ENCODE measurements around the gene CSNK1A1L.

Gene CSNK1A1L

GRCh38 chr13:37106642-37107041, 1.2 kb upstream of the CSNK1A1L start:
- FAIRE-seq: no peak

- FAIRE-seq: no peak
Measured at GRCh38 chr13:37102896-37103295, 2.6 kb downstream of the CSNK1A1L start.

GRCh38 chr13:37101201-37101600, 4.3 kb downstream of the CSNK1A1L start:
- no peak for FAIRE-seq

- no peak for FAIRE-seq
Measured at GRCh38 chr13:37100731-37101130, 4.7 kb downstream of the CSNK1A1L start.

- FAIRE-seq: no peak
Measured at GRCh38 chr13:37097076-37097475, 8.4 kb downstream of the CSNK1A1L start.

GRCh38 chr13:37094840-37095239, 10.6 kb downstream of the CSNK1A1L start:
- FAIRE-seq: no peak

GRCh38 chr13:37094099-37094498, 11.4 kb downstream of the CSNK1A1L start:
- FAIRE-seq: no peak

- no peak for FAIRE-seq
Measured at GRCh38 chr13:37091835-37092234, 13.6 kb downstream of the CSNK1A1L start.

- FAIRE-seq: no peak
Measured at GRCh38 chr13:37090912-37091311, 14.6 kb downstream of the CSNK1A1L start.

- FAIRE-seq: no peak
Measured at GRCh38 chr13:37089495-37089894, 16.0 kb downstream of the CSNK1A1L start.

GRCh38 chr13:37087486-37087885, 18.0 kb downstream of the CSNK1A1L start:
- FAIRE-seq: no peak

GRCh38 chr13:37085606-37086005, 19.9 kb downstream of the CSNK1A1L start:
- no peak for FAIRE-seq

GRCh38 chr13:37076818-37077217, 28.6 kb downstream of the CSNK1A1L start:
- FAIRE-seq: no peak

- no peak for FAIRE-seq
Measured at GRCh38 chr13:37075164-37075563, 30.3 kb downstream of the CSNK1A1L start.

- peak; percentile 98 for FAIRE-seq
Measured at GRCh38 chr13:37074703-37075102, 30.8 kb downstream of the CSNK1A1L start.

GRCh38 chr13:37072024-37072423, 33.4 kb downstream of the CSNK1A1L start:
- no peak for FAIRE-seq

GRCh38 chr13:37070956-37071355, 34.5 kb downstream of the CSNK1A1L start:
- FAIRE-seq: no peak

- FAIRE-seq: no peak
Measured at GRCh38 chr13:37070145-37070695, 35.2 kb downstream of the CSNK1A1L start.

- FAIRE-seq: no peak
Measured at GRCh38 chr13:37069597-37070103, 35.8 kb downstream of the CSNK1A1L start.

- FAIRE-seq: no peak
Measured at GRCh38 chr13:37068962-37069361, 36.5 kb downstream of the CSNK1A1L start.

- FAIRE-seq: no peak
Measured at GRCh38 chr13:37067874-37068273, 37.6 kb downstream of the CSNK1A1L start.

- no peak for FAIRE-seq
Measured at GRCh38 chr13:37065890-37066526, 39.5 kb downstream of the CSNK1A1L start.

- FAIRE-seq: no peak
Measured at GRCh38 chr13:37059848-37060192, 45.6 kb downstream of the CSNK1A1L start.

GRCh38 chr13:37058910-37059847, 46.3 kb downstream of the CSNK1A1L start, which contains the start of gene SUPT20H:
Gene SUPT20H (minus strand): TSS chr13:37059688. CDS start chr13:37051490, 8,198 bp downstream.
- peak; percentile 5 for FAIRE-seq
